ENCODE results near the gene MYBPHL.

Gene MYBPHL

GRCh38 chr1:109264379-109264755 lies 42.4 kb downstream of the MYBPHL start:
- no peak for DNase-seq (ENCODE audit: low read depth in 2 of 2)

- peak; percentile 66 to 70 for DNase-seq (ENCODE audit: low read depth in 2 of 2)
Observed at GRCh38 chr1:109263597-109264378, 43.0 kb downstream of the MYBPHL start.

- DNase-seq (ENCODE audit: low read depth in 2 of 2), result no peak
Observed at GRCh38 chr1:109263234-109263596, 43.6 kb downstream of the MYBPHL start.

GRCh38 chr1:109262231-109263055 lies 44.4 kb downstream of the MYBPHL start:
- DNase-seq (ENCODE audit: low read depth in 2 of 2), result no peak

GRCh38 chr1:109261578-109261977 lies 45.2 kb downstream of the MYBPHL start:
- no peak for DNase-seq (ENCODE audit: low read depth in 2 of 2)

- DNase-seq (ENCODE audit: low read depth in 2 of 2), result no peak
Observed at GRCh38 chr1:109261006-109261405, 45.8 kb downstream of the MYBPHL start.

GRCh38 chr1:109259674-109260557 lies 46.9 kb downstream of the MYBPHL start:
- DNase-seq (ENCODE audit: low read depth in 2 of 2), result no peak

- no peak for DNase-seq (ENCODE audit: low read depth in 2 of 2)
Observed at GRCh38 chr1:109258481-109259466, 48.0 kb downstream of the MYBPHL start.

GRCh38 chr1:109257682-109258421 lies 49.0 kb downstream of the MYBPHL start:
- DNase-seq (ENCODE audit: low read depth in 2 of 2), result no peak

GRCh38 chr1:109256971-109257681 lies 49.7 kb downstream of the MYBPHL start:
- DNase-seq (ENCODE audit: low read depth in 2 of 2), result no peak

GRCh38 chr1:109256085-109256484 lies 50.7 kb downstream of the MYBPHL start:
- DNase-seq (ENCODE audit: low read depth in 2 of 2), result no peak

GRCh38 chr1:109255678-109256077 lies 51.1 kb downstream of the MYBPHL start:
- DNase-seq (ENCODE audit: low read depth in 2 of 2), result no peak

GRCh38 chr1:109255097-109255651 lies 51.6 kb downstream of the MYBPHL start:
- no peak for DNase-seq (ENCODE audit: low read depth in 2 of 2)

GRCh38 chr1:109254621-109255096 lies 52.2 kb downstream of the MYBPHL start:
- DNase-seq (ENCODE audit: low read depth in 2 of 2), result no peak

GRCh38 chr1:109253803-109254620 lies 52.8 kb downstream of the MYBPHL start:
- no peak for DNase-seq (ENCODE audit: low read depth in 2 of 2)

- no peak for DNase-seq (ENCODE audit: low read depth in 2 of 2)
Observed at GRCh38 chr1:109252893-109253802, 53.7 kb downstream of the MYBPHL start.

All from stimulated activated CD8-positive, alpha-beta memory T cell treated with anti-CD3 and anti-CD28 coated beads, Interleukin-15, amount 100 ng/mL, for 48 hours (primary cell).